Measurements from ENCODE around the gene DOCK2.
"Not testable (repeated sequence)": the region's sequence is repeated elsewhere in the genome, so short reads cannot be mapped to it uniquely, and the experiment has no call there.

DOCK2 gene

DNA sequence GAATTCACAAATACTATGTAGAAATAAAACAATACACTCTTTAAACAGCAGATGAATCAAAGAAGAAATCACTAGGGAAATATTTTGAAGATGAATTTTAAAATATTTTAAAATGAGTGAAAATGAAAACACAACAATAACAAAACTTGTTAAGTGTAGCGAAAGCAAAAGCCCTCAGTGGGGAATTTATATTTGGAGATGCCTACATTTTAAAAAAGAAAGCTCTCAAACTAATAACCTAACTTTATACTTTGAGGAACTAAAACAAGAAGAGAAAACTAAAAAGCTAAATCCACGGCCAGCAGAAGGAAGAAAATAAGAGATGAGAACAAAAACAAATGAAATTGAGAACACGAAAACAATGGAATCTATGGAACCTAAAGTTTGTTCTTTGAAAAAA, 30.8 kb upstream of the DOCK2 start:
- no peak overlapping the region for H3K4me3 ChIP-seq (ENCODE audit: low read depth, low read length)
- TF ChIP-seq CTCF (IDR thresholded peaks at IDR 0.05; ENCODE audit: low read depth, low read length) = no peak

GRCh38 chr5:169607882-169608281, 29.2 kb upstream of the DOCK2 start:
- TF ChIP-seq CTCF (IDR thresholded peaks at IDR 0.05; ENCODE audit: low read depth, low read length) = no peak
- no peak overlapping the region for H3K4me3 ChIP-seq (ENCODE audit: low read depth, low read length)

GRCh38 chr5:169609716-169610115, 27.4 kb upstream of the DOCK2 start:
- H3K4me3 ChIP-seq (ENCODE audit: low read depth, low read length) = no peak overlapping the region
- TF ChIP-seq CTCF (IDR thresholded peaks at IDR 0.05; ENCODE audit: low read depth, low read length) = no peak

DNA sequence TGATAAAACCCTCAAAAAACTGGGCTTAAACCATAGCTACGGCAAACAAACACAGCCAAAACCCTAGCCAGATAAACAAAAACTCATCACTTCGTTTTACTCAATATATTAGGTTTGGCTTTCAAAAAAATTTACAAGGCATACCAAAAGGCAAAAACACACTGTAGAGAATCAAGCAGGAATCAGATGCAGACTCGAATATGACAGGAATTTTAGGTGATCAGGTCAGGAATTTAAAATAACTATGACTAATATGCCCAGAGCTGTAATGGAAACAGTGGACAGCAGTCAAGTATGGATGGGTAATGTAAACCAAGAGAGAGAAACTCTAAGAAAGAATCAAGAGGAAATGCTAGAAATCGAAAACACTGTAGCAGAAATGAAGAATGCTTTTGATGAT, 26.5 kb upstream of the DOCK2 start:
- no peak overlapping the region for H3K4me3 ChIP-seq (ENCODE audit: low read depth, low read length)
- no peak for TF ChIP-seq CTCF (IDR thresholded peaks at IDR 0.05; ENCODE audit: low read depth, low read length)

DNA sequence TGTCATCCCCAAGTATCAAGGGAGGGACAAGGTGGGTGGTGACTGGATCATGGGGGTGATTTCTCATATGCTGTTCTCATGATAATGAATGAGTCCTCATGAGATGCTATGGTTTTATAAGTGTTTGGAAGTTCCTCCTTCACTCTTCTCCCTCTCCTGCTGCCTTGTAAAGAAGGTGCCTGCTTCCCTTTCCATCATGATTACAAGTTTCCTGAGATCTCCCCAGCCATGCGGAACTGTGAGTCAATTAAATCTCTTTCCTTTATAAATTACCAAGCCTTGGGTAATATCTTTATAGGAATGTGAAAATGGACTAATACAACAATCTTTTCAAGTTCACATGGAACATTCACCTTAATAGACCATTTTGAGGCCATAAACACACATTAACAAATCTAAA, 21.5 kb upstream of the DOCK2 start:
- TF ChIP-seq CTCF (IDR thresholded peaks at IDR 0.05; ENCODE audit: low read depth, low read length) = no peak
- no peak overlapping the region for H3K4me3 ChIP-seq (ENCODE audit: low read depth, low read length)

- not testable (repeated sequence) for H3K4me3 ChIP-seq (ENCODE audit: low read depth, low read length)
Observed at GRCh38 chr5:169624307-169624706, 12.8 kb upstream of the DOCK2 start.

DNA sequence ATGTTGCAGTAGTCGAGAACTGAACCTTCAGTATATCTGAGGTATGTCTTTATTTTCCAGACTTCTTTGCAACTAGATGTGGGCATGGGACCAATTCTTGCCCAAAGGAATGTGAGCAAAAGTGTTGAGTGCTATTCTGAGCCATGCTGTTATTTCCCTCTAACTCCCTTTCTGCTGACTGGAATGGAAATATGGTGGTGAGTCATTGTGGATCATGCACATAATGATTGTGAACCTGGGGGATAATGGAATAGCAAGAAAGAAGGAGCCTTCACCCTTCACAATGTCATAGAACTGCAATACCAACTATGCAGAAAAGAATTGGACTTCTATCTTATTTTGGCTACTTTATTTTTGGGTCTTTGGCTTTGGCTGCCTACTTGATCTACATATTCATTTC, 10.3 kb upstream of the DOCK2 start:
- no peak overlapping the region for H3K4me3 ChIP-seq (ENCODE audit: low read depth, low read length)
- TF ChIP-seq CTCF (IDR thresholded peaks at IDR 0.05; ENCODE audit: low read depth, low read length) = no peak

DNA sequence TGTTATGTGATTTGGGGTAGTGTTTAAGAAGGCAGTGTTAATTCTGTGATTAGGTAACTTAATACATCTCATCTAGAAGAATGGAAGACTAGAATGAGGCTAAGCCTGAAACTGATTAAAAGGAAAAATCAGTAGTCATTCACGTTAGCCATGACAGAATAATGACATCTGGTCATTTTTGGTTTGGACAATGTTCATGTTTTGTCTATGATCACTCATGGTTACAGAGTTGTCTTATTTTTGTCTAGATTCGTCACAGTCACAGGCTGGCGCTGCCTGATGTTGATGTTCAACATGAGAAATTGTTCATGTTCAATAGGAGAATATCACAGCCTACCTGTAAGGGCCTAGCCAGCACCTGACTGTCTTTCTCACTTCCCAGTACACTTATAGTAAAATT, 9.5 kb upstream of the DOCK2 start:
- TF ChIP-seq CTCF (IDR thresholded peaks at IDR 0.05; ENCODE audit: low read depth, low read length) = no peak
- H3K4me3 ChIP-seq (ENCODE audit: low read depth, low read length) = no peak overlapping the region
